Stomach (tissue), 9 donors: Measurements from ENCODE around the gene TARBP1. TPM values are rescaled to one million over a fixed set of nuclear protein-coding genes. Genes with fewer than 3 reads are reported as not detected.
A peak's percentile ranks its signal among the peaks of the same experiment; 100 is the strongest.
"Not testable (repeated sequence)": the region's sequence is repeated elsewhere in the genome, so short reads cannot be mapped to it uniquely, and the experiment has no call there.

Source experiments
- DNase-seq, 2 donors: peaks; one replicate each; pipeline versions ENCODE4 v3.0.0 to v3.0.0-alpha.2; 2013 to 2019
- H3K27ac ChIP-seq, 5 donors: fragments of 200-600 bp in 4 of 5; sonication (generic) in 4 of 5; one replicate each; pipeline ENCODE4 v1.5.1; 2013 to 2019; ENCODE audit warnings: mild to moderate bottlenecking in 1 of 5, moderate library complexity in 1 of 5
- H3K27me3 ChIP-seq, 3 donors: fragments of 200-600 bp; sonication (generic); one replicate each; pipeline ENCODE4 v1.5.1; 2017 to 2019; ENCODE audit warnings: mixed run types in 1 of 3
- H3K36me3 ChIP-seq, 4 donors: fragments of 200-600 bp; sonication (generic); 1 replicate in 3 of 4; 2 replicates in 1 of 4; pipeline ENCODE4 v1.5.1; 2016 to 2019
- H3K4me1 ChIP-seq, 4 donors: fragments of 200-600 bp; sonication (generic); one replicate each; pipeline ENCODE4 v1.5.1; 2016 to 2019
- H3K4me3 ChIP-seq, 4 donors: fragments of 200-600 bp; sonication (generic) in 3 of 4; one replicate each; pipeline ENCODE4 v1.5.1; 2016 to 2019; ENCODE audit warnings: mild to moderate bottlenecking in 1 of 4
- H3K9me3 ChIP-seq, 4 donors: fragments of 200-600 bp; sonication (generic); one replicate each; pipeline ENCODE4 v1.5.1; 2016 to 2019
- CTCF ChIP-seq, 7 experiments: fragments of 450-650 bp in 4 of 7; fragments of 200-600 bp in 3 of 7; sonication (generic) in 3 of 7; IDR thresholded peaks; one replicate each; pipeline ENCODE4 v1.5.1; 2016 to 2019; ENCODE audit warnings: antibody characterized with exemption in 7 of 7, control low read depth in 2 of 7, mild to moderate bottlenecking in 1 of 7
- EP300 ChIP-seq: sonication (generic); formaldehyde crosslinking; IDR thresholded peaks from one replicate; pipeline ENCODE4 v1.6.1; 2017; ENCODE audit warnings: antibody characterized with exemption
- POLR2A ChIP-seq, 4 donors: fragments of 450-650 bp; IDR thresholded peaks; one replicate each; pipeline ENCODE4 v1.6.1; 2016; ENCODE audit warnings: antibody characterized with exemption in 4 of 4, control low read depth in 2 of 4, mild to moderate bottlenecking in 1 of 4, moderate library complexity in 1 of 4
- POLR2AphosphoS5 ChIP-seq, 3 donors: sonication (generic); formaldehyde crosslinking; IDR thresholded peaks; one replicate each; pipeline ENCODE4 v1.6.1; 2016; ENCODE audit warnings: antibody characterized with exemption in 3 of 3
- WGBS, 5 donors: extraction: QIAGEN DNeasy Blood & Tissue Kit in 3 of 5; methylation state at CpG; one replicate each; pipeline versions ENCODE4 v1.1.5 to v1.1.7; 2013 to 2018; 5-methylcytosine and 5-hydroxymethylcytosine counted together
- intact Hi-C: fragments of 100-400 bp; cut with DNase I; formaldehyde crosslinking; loops from one replicate; pipeline ENCODE4 v1.15.1; 2023; ENCODE audit warnings: low total_unique reads
- polyA plus RNA-seq, 3 donors: library from polyadenylated mRNA; stranded (reverse); fragments of 200-250 nt; gene quantifications; one replicate each; pipeline ENCODE4 v1.2.3, GENCODE V29; 2013
- total RNA-seq, 5 donors: library from RNA; depleted of rRNA; stranded (reverse); fragments of >200 nt; gene quantifications; one replicate each; pipeline versions ENCODE4 v1.1.0 to v1.2.3, GENCODE V29; 2014 to 2016
- donor health status: healthy with polysubstance abuse.
- donor health status: Bipolar disorder and iron deficiency.
- donor health status: healthy.

TARBP1 gene
- total and polyA plus RNA-seq, 8 donors, result 5.7 to 63.2 (median 30.3) TPM

- H3K27me3 ChIP-seq, result no peaks in the 10 kb centered on the region
- 66 to 89% (median 78%) methylated on average over 2 of the region's 2 CpGs for WGBS, 5 donors
- TF ChIP-seq POLR2A (IDR thresholded peaks at IDR 0.05) (no peak), POLR2AphosphoS5 (IDR thresholded peaks at IDR 0.05) (no peak), CTCF (IDR thresholded peaks at IDR 0.05) (no peak), EP300 (no peak)
- no peak overlapping the region for H3K4me3 ChIP-seq
- H3K9me3 ChIP-seq, result no peaks in the 10 kb centered on the region
- H3K4me1 ChIP-seq, result peaks cover 0 to 18% (median 6%) of the 10 kb centered on the region in 4 donors
- H3K27ac ChIP-seq, result no peak overlapping the region
- intact Hi-C loops, result loop anchor here (10.0 kb wide), 1 partner anchor 88 kb away; no protein-coding TSS in a partner anchor
- no peaks in the 10 kb centered on the region for H3K36me3 ChIP-seq
- DNase-seq, result no peak
Measured at GRCh38 chr1:234507089-234507488, 28.1 kb upstream of the TARBP1 start.

GRCh38 chr1:234505769-234506102 is 26.8 kb upstream of the TARBP1 start:
- Histone ChIP-seq H3K9me3 (no peaks in the 10 kb centered on the region), H3K27me3 (no peaks in the 10 kb centered on the region), H3K4me3 (no peak overlapping the region), H3K36me3 (no peaks in the 10 kb centered on the region), H3K4me1 (peaks cover 0 to 22% (median 7%) of the 10 kb centered on the region in 4 donors), H3K27ac (no peak overlapping the region)
- no peak for TF ChIP-seq POLR2A (IDR thresholded peaks at IDR 0.05)
- TF ChIP-seq POLR2AphosphoS5 (IDR thresholded peaks at IDR 0.05), result no peak
- TF ChIP-seq EP300, result no peak
- TF ChIP-seq CTCF (IDR thresholded peaks at IDR 0.05), result no peak
- intact Hi-C loops, result loop anchor here (10.0 kb wide), 1 partner anchor 89 kb away; no protein-coding TSS in a partner anchor
- DNase-seq, result no peak

GRCh38 chr1:234504969-234505768 is 26.2 kb upstream of the TARBP1 start:
- WGBS, 5 donors, result 86 to 97% (median 88%) methylated on average over 4 of the region's 4 CpGs
- no peak for DNase-seq
- no peak for TF ChIP-seq EP300
- no peak for TF ChIP-seq POLR2AphosphoS5 (IDR thresholded peaks at IDR 0.05)
- no peak for TF ChIP-seq CTCF (IDR thresholded peaks at IDR 0.05)
- Histone ChIP-seq H3K36me3 (no peaks in the 10 kb centered on the region), H3K4me1 (peaks cover under 1 to 27% (median 11%) of the 10 kb centered on the region in 4 donors), H3K27me3 (no peaks in the 10 kb centered on the region), H3K4me3 (no peak overlapping the region), H3K9me3 (no peaks in the 10 kb centered on the region), H3K27ac (no peak overlapping the region)
- intact Hi-C loops, result loop anchor here (10.0 kb wide), 1 partner anchor 90 kb away; no protein-coding TSS in a partner anchor

- not testable (repeated sequence) for H3K9me3 ChIP-seq, H3K4me3 ChIP-seq, H3K27me3 ChIP-seq, H3K36me3 ChIP-seq, DNase-seq
- WGBS, 5 donors, result 74 to 85% (median 83%) methylated on average over 5 of the region's 5 CpGs
- intact Hi-C loops, result loop anchor here (10.0 kb wide), 1 partner anchor 91 kb away; no protein-coding TSS in a partner anchor
- Histone ChIP-seq H3K4me1 (peaks cover 9 to 27% (median 14%) of the 10 kb centered on the region in 4 donors), H3K27ac (peak overlapping the region in 1 of 5 donors; percentile 86)
Measured at GRCh38 chr1:234504251-234504650, 25.3 kb upstream of the TARBP1 start.
